Tibial nerve (tissue), 4 donors: Measurements from ENCODE around the gene ARHGAP26. TPM values are rescaled to one million over a fixed set of nuclear protein-coding genes. Genes with fewer than 3 reads are reported as not detected.

Experiments
- DNase-seq, 2 donors: peaks; one replicate each; pipeline ENCODE4 v3.0.0-alpha.2; 2019; ENCODE audit warnings: low spot score in 2 of 2
- H3K27ac ChIP-seq, 4 donors: fragments of 200-600 bp; sonication (generic) in 3 of 4; one replicate each; pipeline ENCODE4 v1.5.1; 2017 to 2019; ENCODE audit warnings: mild to moderate bottlenecking in 1 of 4
- H3K27me3 ChIP-seq, 2 donors: fragments of 200-600 bp; sonication (generic) in 1 of 2; one replicate each; pipeline versions ENCODE4 v1.5.1 to v1.6.0; 2017 to 2019
- H3K36me3 ChIP-seq, 3 donors: fragments of 200-600 bp; sonication (generic); one replicate each; pipeline ENCODE4 v1.5.1; 2018 to 2019
- H3K4me1 ChIP-seq, 4 donors: fragments of 200-600 bp; sonication (generic) in 3 of 4; one replicate each; pipeline ENCODE4 v1.5.1; 2017 to 2019
- H3K4me3 ChIP-seq, 4 donors: fragments of 200-600 bp; sonication (generic) in 3 of 4; one replicate each; pipeline ENCODE4 v1.5.1; 2017 to 2019; ENCODE audit warnings: mild to moderate bottlenecking in 1 of 4, moderate library complexity in 1 of 4
- H3K9me3 ChIP-seq, 4 donors: fragments of 200-600 bp; sonication (generic) in 3 of 4; one replicate each; pipeline ENCODE4 v1.5.1; 2017 to 2019
- EP300 ChIP-seq, 2 donors: sonication (generic); formaldehyde crosslinking; IDR thresholded peaks; one replicate each; pipeline ENCODE4 v1.6.1; 2017; ENCODE audit warnings: antibody characterized with exemption in 2 of 2, mild to moderate bottlenecking in 1 of 2
- POLR2A ChIP-seq, 2 donors: fragments of 450-650 bp; IDR thresholded peaks; one replicate each; pipeline ENCODE4 v1.6.1; 2017; ENCODE audit warnings: antibody characterized with exemption in 2 of 2, mild to moderate bottlenecking in 2 of 2, moderate library complexity in 2 of 2
- WGBS, 2 donors: methylation state at CpG; one replicate each; pipeline ENCODE4 v1.1.5; 2018; 5-methylcytosine and 5-hydroxymethylcytosine counted together
- total RNA-seq, 4 donors: library from RNA; depleted of rRNA; stranded (reverse); fragments of >200 nt; gene quantifications; one replicate each; pipeline ENCODE4 v1.1.0, GENCODE V29; 2016
- TF ChIP-seq, protein P1 (sequence below), 5 experiments: fragments of 200-600 bp in 3 of 5; fragments of 450-650 bp in 2 of 5; sonication (generic) in 3 of 5; IDR thresholded peaks; one replicate each; pipeline ENCODE4 v1.5.1; 2016 to 2019; ENCODE audit warnings: antibody characterized with exemption in 5 of 5, mild to moderate bottlenecking in 3 of 5, moderate library complexity in 2 of 5

The ARHGAP26 gene
- total RNA-seq, 4 donors from 2014 or later = 33.7 to 77.8 (median 57.8) TPM

DNA sequence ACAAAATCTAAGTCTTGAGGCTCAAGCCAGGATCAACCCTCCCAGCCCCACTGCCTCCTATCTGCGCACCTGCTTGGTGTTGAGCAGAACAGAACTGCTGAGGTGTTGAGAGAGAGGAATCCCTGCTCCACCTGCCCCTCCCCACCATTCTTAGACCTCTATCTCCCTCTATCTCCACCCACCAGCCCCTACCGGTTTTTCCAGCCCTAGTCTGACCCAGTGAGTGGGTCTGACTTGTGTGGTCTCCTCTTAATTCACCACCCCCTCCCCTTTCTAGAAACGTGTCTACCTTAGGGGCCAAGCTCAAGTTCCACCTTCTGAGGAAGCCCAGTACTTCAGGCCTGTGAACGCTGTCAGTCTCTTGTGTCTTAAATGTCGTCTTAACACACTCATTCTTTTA, 93.7 kb downstream of the ARHGAP26 start:
- TF ChIP-seq EP300 (IDR thresholded peaks at IDR 0.05) (no peak), POLR2A (IDR thresholded peaks at IDR 0.05) (no peak)
- TF ChIP-seq, protein P1, sequence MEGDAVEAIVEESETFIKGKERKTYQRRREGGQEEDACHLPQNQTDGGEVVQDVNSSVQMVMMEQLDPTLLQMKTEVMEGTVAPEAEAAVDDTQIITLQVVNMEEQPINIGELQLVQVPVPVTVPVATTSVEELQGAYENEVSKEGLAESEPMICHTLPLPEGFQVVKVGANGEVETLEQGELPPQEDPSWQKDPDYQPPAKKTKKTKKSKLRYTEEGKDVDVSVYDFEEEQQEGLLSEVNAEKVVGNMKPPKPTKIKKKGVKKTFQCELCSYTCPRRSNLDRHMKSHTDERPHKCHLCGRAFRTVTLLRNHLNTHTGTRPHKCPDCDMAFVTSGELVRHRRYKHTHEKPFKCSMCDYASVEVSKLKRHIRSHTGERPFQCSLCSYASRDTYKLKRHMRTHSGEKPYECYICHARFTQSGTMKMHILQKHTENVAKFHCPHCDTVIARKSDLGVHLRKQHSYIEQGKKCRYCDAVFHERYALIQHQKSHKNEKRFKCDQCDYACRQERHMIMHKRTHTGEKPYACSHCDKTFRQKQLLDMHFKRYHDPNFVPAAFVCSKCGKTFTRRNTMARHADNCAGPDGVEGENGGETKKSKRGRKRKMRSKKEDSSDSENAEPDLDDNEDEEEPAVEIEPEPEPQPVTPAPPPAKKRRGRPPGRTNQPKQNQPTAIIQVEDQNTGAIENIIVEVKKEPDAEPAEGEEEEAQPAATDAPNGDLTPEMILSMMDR (IDR thresholded peaks at IDR 0.05) = no peak
- Histone ChIP-seq H3K36me3 (no peaks in the 10 kb centered on the region), H3K4me1 (peaks cover 0 to 50% (median 16%) of the 10 kb centered on the region in 4 donors), H3K4me3 (no peak overlapping the region), H3K9me3 (no peaks in the 10 kb centered on the region), H3K27ac (no peak overlapping the region), H3K27me3 (no peaks in the 10 kb centered on the region)
- no peak for DNase-seq
- 60 to 71% methylated on average over 5 of the region's 5 CpGs for WGBS, 2 donors

DNA sequence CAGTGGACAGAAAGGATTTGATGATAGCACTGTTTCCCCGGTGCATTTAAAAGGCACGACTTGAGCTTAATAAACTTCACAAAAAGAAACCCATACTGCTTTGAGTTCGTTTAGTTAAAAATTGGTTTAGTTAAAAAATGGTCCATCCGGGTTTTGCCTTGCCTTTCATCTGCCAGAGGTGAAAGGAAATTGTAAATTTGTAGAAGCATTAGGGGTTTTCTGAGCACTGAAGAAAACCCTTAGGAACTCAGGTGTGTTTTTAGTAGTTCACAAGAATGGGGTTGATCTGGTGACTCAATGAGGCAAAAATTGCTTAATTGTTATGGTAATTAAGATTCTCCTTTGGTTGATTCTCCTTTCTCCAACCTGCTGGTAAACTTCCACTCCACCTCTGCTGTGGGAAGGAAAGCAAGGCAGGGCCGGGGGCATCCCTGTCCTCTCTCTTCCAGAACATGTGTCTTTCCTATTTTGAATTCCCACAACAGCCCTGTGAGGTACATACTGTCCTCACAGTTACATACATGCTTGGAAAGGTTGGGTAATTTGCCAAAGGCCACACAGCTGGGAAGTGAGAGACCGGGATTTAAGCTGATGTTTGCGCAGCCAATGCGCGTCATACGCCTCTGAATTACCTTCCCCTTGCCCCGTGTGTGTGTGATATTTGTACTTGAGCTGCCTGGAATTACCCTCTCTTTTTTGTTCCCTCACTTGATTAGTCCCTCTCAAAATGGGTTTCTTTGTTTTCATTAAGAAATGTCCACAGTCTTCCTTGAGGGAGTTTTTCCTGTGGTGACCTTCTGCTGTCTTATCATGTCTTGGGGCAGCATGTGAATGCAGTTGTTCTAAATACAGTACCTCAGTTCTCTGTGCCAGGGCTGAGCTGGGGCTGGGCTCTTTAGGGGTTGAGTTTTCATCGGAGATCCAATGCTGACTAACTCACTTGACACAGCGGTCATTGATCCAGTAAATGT, 94.4 kb downstream of the ARHGAP26 start:
- H3K4me1 ChIP-seq = peaks cover 0 to 54% (median 16%) of the 10 kb centered on the region in 4 donors
- no peaks in the 10 kb centered on the region for H3K27me3 ChIP-seq
- 76% methylated on average over 13 of the region's 13 CpGs for WGBS, 2 donors
- TF ChIP-seq POLR2A (IDR thresholded peaks at IDR 0.05) (no peak), EP300 (IDR thresholded peaks at IDR 0.05) (peak; percentile 13 to 63)
- TF ChIP-seq, protein P1 (IDR thresholded peaks at IDR 0.05) = no peak
- H3K36me3 ChIP-seq = no peaks in the 10 kb centered on the region
- no peak for DNase-seq
- no peak overlapping the region for H3K4me3 ChIP-seq
- H3K27ac ChIP-seq = no peak overlapping the region
- H3K9me3 ChIP-seq = no peaks in the 10 kb centered on the region

DNA sequence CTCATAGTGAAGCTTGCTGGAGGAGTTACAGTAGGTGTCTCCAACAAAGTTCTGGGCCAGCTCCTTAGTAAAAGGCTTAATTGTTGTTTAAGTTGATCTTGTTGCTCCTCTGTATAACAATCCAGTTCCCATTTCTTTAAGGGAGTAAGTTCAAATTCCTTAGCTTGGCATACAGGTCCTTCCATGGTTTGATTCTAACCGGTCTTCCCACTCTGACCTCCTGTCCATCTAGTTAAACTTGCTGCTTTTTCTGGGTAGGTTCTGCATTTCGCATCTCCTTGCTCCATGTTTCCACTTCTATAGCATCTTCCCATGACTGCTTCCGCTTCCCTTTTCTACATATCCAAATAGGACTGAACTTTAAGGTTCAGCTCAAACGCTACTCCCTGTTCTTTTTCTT, 95.5 kb downstream of the ARHGAP26 start:
- Histone ChIP-seq H3K4me1 (peaks cover 0 to 64% (median 21%) of the 10 kb centered on the region in 4 donors), H3K27me3 (no peaks in the 10 kb centered on the region)

DNA sequence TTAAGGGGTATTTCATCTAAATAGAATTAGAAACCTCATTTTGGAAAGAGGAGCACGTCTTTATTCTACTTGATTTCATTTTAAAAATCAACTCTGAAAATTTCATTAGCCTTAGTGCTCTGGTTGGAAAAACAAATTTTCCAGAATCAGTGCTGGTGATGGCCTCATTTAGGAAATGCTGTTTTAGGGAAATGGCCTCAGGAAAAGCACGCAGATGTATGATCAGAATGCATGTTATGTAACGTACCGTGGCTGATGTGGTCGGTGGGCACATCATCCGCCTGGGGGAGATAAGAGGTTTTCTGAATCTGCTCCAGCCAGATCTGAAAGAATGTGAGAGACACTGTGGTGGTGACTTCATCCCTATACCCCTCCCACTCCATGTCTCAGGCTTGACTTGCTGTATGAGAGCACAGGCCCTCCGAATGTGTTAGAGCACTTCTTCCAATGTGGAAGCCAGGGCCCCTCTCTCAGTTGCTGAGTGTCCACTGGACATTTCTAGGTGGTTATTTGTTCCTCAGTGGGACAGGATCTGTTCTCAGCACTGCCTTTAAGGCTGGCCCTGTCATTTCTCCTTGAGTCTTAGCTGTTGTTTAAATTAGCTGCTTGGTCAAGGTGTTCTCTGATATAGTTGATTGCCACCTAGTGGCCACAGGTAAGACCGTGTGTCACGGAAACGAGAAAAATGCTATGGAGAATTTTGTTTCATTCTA, 96.5 kb downstream of the ARHGAP26 start:
- Histone ChIP-seq H3K4me1 (peaks cover 0 to 68% (median 23%) of the 10 kb centered on the region in 4 donors), H3K27me3 (no peaks in the 10 kb centered on the region), H3K4me3 (no peak overlapping the region), H3K27ac (peak overlapping the region in 1 of 4 donors; percentile 27), H3K9me3 (no peaks in the 10 kb centered on the region), H3K36me3 (no peaks in the 10 kb centered on the region)
- 48 to 50% methylated on average over 10 of the region's 10 CpGs for WGBS, 2 donors
- DNase-seq = peak in 1 of 2 donors; percentile 57
- peak in 1 of 2 donors; percentile 53 for TF ChIP-seq EP300 (IDR thresholded peaks at IDR 0.05)
- TF ChIP-seq POLR2A (IDR thresholded peaks at IDR 0.05) = no peak
- TF ChIP-seq, protein P1 (IDR thresholded peaks at IDR 0.05) = peak; percentile 49 to 82 (median 62)

More for the DNA sequence above, 95.5 kb downstream of the ARHGAP26 start:
- H3K9me3 ChIP-seq = no peaks in the 10 kb centered on the region
- 82 to 88% methylated on average over 4 of the region's 4 CpGs for WGBS, 2 donors
- no peak overlapping the region for H3K4me3 ChIP-seq
- no peaks in the 10 kb centered on the region for H3K36me3 ChIP-seq
- TF ChIP-seq EP300 (IDR thresholded peaks at IDR 0.05) (no peak), POLR2A (IDR thresholded peaks at IDR 0.05) (no peak)
- H3K27ac ChIP-seq = no peak overlapping the region
- DNase-seq = no peak

DNA sequence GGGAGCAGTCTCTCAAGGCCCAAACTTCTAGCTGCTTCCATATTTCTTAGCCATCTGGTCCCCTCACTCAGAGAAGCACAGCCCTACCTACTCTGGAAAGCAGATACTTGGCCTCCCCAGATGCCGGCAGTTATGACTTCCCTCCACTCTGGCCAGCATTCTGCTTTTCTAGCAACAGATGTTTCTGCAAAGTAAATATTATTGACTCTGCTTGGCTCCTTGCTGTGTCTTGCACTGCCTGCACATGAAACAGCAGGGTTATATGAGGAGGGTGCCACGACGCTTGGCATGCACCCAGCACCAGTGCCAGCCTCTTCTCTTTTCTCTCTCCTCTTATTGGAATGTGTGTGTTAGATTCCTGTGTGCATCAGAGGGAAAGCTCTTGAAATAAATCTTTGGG, 99.7 kb downstream of the ARHGAP26 start:
- H3K9me3 ChIP-seq = no peaks in the 10 kb centered on the region
- no peak for TF ChIP-seq EP300 (IDR thresholded peaks at IDR 0.05)
- TF ChIP-seq POLR2A (IDR thresholded peaks at IDR 0.05) = no peak
- H3K27me3 ChIP-seq = no peaks in the 10 kb centered on the region
- H3K36me3 ChIP-seq = no peaks in the 10 kb centered on the region
- no peak overlapping the region for H3K4me3 ChIP-seq
- WGBS, 2 donors = 28 to 36% methylated on average over 3 of the region's 3 CpGs
- H3K4me1 ChIP-seq = peaks cover 0 to 84% (median 38%) of the 10 kb centered on the region in 4 donors
- peak overlapping the region in 1 of 4 donors; percentile 21 for H3K27ac ChIP-seq
- no peak for DNase-seq
